ENCODE data around the gene NCK1. TPM values are rescaled to one million over a fixed set of nuclear protein-coding genes. Genes with fewer than 3 reads are reported as not detected.

The NCK1 gene
- total and polyA plus RNA-seq, 9 of the 15 experiments (the other 6 are each of a cell fraction or from before 2014, with no cell fraction given) = 17.3 to 30.5 (median 25.0) TPM

DNA sequence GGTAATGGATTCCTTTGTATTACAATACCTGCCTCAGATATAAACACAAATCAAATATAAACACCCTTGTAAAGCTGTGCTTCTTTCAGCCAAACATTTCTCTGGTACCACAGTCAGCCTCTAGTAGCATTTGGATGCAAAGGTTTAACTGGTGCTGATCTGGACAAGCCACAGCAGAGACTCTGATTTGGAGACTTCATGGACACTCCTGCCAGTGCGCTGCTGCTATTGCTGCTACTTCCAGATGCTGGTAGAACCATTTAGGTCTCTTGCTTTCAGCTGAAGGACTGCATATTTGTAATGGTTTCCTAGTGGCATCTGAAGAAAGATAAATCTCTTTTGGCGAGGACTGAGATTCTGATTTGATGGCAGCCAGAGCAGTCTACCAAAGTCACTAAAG lies 36.9 kb downstream of the NCK1 start:
- CTCF ChIA-PET (ENCODE audit: low intra/inter-chr PET ratio) = no interaction called here
- DNase-seq (ENCODE audit: extremely low read depth in 1 of 4, low spot score in 3 of 4) (no peak), FAIRE-seq (no peak), ATAC-seq (peak; percentile 59)
- Histone ChIP-seq H3K27me3 (ENCODE audit: control insufficient read depth in 2 of 2, insufficient read depth in 2 of 2, low read length in 2 of 2) (no peaks in the 10 kb centered on the region), H4K20me1 (replicated peaks; ENCODE audit: control insufficient read depth, insufficient read depth, low read length) (peaks cover 23% of the 10 kb centered on the region), H3K36me3 (ENCODE audit: control insufficient read depth, insufficient read depth, low read length) (no peaks in the 10 kb centered on the region), H3K9ac (ENCODE audit: insufficient read depth in 1 of 2, low read depth in 2 of 2, low read length in 2 of 2) (no peak overlapping the region), H3K4me1 (replicated peaks in 1 of 2; ENCODE audit: control insufficient read depth in 2 of 2, insufficient read depth in 2 of 2, low read length in 2 of 2) (peaks cover 2 to 32% of the 10 kb centered on the region in 2 experiments; a peak in 4 of 5 replicates), H2AFZ (ENCODE audit: low read depth, low read length) (no peak overlapping the region), H3K9me3 (replicated peaks; ENCODE audit: control insufficient read depth, insufficient read depth, low read depth, low read length) (no peaks in the 10 kb centered on the region), H3K4me3 (no peak overlapping the region), H3K9me1 (ENCODE audit: control insufficient read depth, insufficient read depth, low read length) (no peaks in the 10 kb centered on the region), H3K79me2 (ENCODE audit: control insufficient read depth, insufficient read depth, low read length) (peaks cover 71% of the 10 kb centered on the region), H3K27ac (ENCODE audit: extremely low read depth, low read depth, low read length) (no peak overlapping the region), H3K4me2 (ENCODE audit: insufficient read depth, low read length) (no peak overlapping the region)
- BruUV-seq (replicated peaks) = no TSS peak
- intact Hi-C loops (cut with micrococcal nuclease) (no loop called here), in situ Hi-C loops (cut with MboI) (no loop called here)
- POLR2A ChIA-PET = interaction anchor here (1.7 kb wide), 1 partner anchor 14 kb away, joined by 6 read pairs; no protein-coding TSS in a partner anchor
- WGBS (ENCODE audit: insufficient coverage, low coverage, missing lambda C conversion rate) = 58% methylated on average over 2 of the region's 2 CpGs
- TF ChIP-seq MBD2 (IDR thresholded peaks at IDR 0.05; ENCODE audit: borderline replicate concordance, low read depth) (no peak), FOSL1 (tag; conservative IDR thresholded peaks at IDR 0.05) (no peak), SRSF3 (IDR thresholded peaks at IDR 0.05; ENCODE audit: insufficient read depth, low read length) (no peak), U2AF1 (optimal IDR thresholded peaks at IDR 0.05; ENCODE audit: low read depth, low read length) (no peak), XRCC5 (IDR thresholded peaks at IDR 0.05; ENCODE audit: low read depth, low read length) (no peak), RBM39 (optimal IDR thresholded peaks at IDR 0.05; ENCODE audit: low read depth, low read length) (no peak), DDX20 (tag; IDR thresholded peaks at IDR 0.05; ENCODE audit: low read depth) (no peak), PHF21A (IDR thresholded peaks at IDR 0.05; ENCODE audit: borderline replicate concordance, low read depth) (no peak), ZNF780A (CRISPR knock-in tag; IDR thresholded peaks at IDR 0.05) (no peak), ZBTB1 (CRISPR knock-in tag; IDR thresholded peaks at IDR 0.05; ENCODE audit: borderline replicate concordance, low read depth) (no peak), ZC3H4 (CRISPR knock-in tag; IDR thresholded peaks at IDR 0.05; ENCODE audit: borderline replicate concordance) (no peak), ADNP (tag; IDR thresholded peaks at IDR 0.05) (no peak), SRF (CRISPR knock-in tag; IDR thresholded peaks at IDR 0.05) (no peak)
- TF ChIP-seq, protein P1, sequence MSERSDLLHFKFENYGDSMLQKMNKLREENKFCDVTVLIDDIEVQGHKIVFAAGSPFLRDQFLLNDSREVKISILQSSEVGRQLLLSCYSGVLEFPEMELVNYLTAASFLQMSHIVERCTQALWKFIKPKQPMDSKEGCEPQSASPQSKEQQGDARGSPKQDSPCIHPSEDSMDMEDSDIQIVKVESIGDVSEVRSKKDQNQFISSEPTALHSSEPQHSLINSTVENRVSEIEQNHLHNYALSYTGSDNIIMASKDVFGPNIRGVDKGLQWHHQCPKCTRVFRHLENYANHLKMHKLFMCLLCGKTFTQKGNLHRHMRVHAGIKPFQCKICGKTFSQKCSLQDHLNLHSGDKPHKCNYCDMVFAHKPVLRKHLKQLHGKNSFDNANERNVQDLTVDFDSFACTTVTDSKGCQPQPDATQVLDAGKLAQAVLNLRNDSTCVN (CRISPR knock-in tag; IDR thresholded peaks at IDR 0.05) = no peak
